GM18507 (cell line): ENCODE results near the gene C11orf52.
"Not testable (repeated sequence)": the region's sequence is repeated elsewhere in the genome, so short reads cannot be mapped to it uniquely, and the experiment has no call there.

ENCODE experiments used
- DNase-seq: peaks from one replicate; pipeline ENCODE4 v3.0.0; 2011; ENCODE audit warnings: low read depth; ENCODE audit not compliant: insufficient read length; ENCODE audit errors: extremely low spot score
- FAIRE-seq: peaks from 2 replicates; lab custom pipeline; 2011; peaks lifted over from hg19 to GRCh38; lab: Jason Lieb, UNC

C11orf52 gene

GRCh38 chr11:111911563-111912401 is 6.9 kb upstream of the C11orf52 start, which contains the start of gene CRYAB:
Gene CRYAB, minus strand, starts transcription at chr11:111911770. Its CDS starts 46 bp downstream, at chr11:111911724.
- DNase-seq (no peak), FAIRE-seq (no peak)

- no peak for FAIRE-seq
Measured at GRCh38 chr11:111912535-111912934, 6.2 kb upstream of the C11orf52 start, which contains the start of gene HSPB2. Gene HSPB2, plus strand, starts transcription at chr11:111912734. Its CDS starts 96 bp downstream, at chr11:111912830.

GRCh38 chr11:111913031-111913861 is 5.5 kb upstream of the C11orf52 start:
- FAIRE-seq: no peak
- no peak for DNase-seq

More at GRCh38 chr11:111912535-111912934, 6.2 kb upstream of the C11orf52 start, which contains the start of gene HSPB2:
- DNase-seq: no peak

GRCh38 chr11:111913997-111914396 is 4.7 kb upstream of the C11orf52 start:
- DNase-seq (no peak), FAIRE-seq (no peak)

GRCh38 chr11:111916768-111917167 is 1.9 kb upstream of the C11orf52 start:
- no peak for FAIRE-seq

GRCh38 chr11:111917312-111917711 is 1.4 kb upstream of the C11orf52 start:
- no peak for DNase-seq
- no peak for FAIRE-seq

More at GRCh38 chr11:111916768-111917167, 1.9 kb upstream of the C11orf52 start:
- no peak for DNase-seq

- no peak for DNase-seq
- FAIRE-seq: no peak
Measured at GRCh38 chr11:111917788-111918187, 925 bp upstream of the C11orf52 start.

GRCh38 chr11:111920908-111921307 is 2.2 kb downstream of the C11orf52 start:
- no peak for DNase-seq
- FAIRE-seq: no peak

GRCh38 chr11:111921541-111922230 is 3.0 kb downstream of the C11orf52 start:
- no peak for DNase-seq
- no peak for FAIRE-seq

GRCh38 chr11:111922803-111923202 is 4.1 kb downstream of the C11orf52 start:
- no peak for FAIRE-seq

GRCh38 chr11:111923351-111923788 is 4.7 kb downstream of the C11orf52 start:
- FAIRE-seq (no peak), DNase-seq (no peak)

More at GRCh38 chr11:111922803-111923202, 4.1 kb downstream of the C11orf52 start:
- no peak for DNase-seq

- FAIRE-seq (no peak), DNase-seq (no peak)
Measured at GRCh38 chr11:111923951-111924350, 5.2 kb downstream of the C11orf52 start.

GRCh38 chr11:111925953-111926352 is 7.2 kb downstream of the C11orf52 start:
- no peak for FAIRE-seq

GRCh38 chr11:111926505-111927391 is 8.0 kb downstream of the C11orf52 start:
- FAIRE-seq (peak; percentile 86), DNase-seq (peak; percentile 98)

More at GRCh38 chr11:111925953-111926352, 7.2 kb downstream of the C11orf52 start:
- DNase-seq: no peak

- DNase-seq (no peak), FAIRE-seq (no peak)
Measured at GRCh38 chr11:111930472-111930871, 11.8 kb downstream of the C11orf52 start.

- no peak for DNase-seq
- no peak for FAIRE-seq
Measured at GRCh38 chr11:111932611-111932950, 13.9 kb downstream of the C11orf52 start.

- not testable (repeated sequence) for DNase-seq, FAIRE-seq
Measured at GRCh38 chr11:111933176-111933575, 14.5 kb downstream of the C11orf52 start.

- no peak for FAIRE-seq
- DNase-seq: no peak
Measured at GRCh38 chr11:111933872-111934271, 15.2 kb downstream of the C11orf52 start.

- no peak for FAIRE-seq
- no peak for DNase-seq
Measured at GRCh38 chr11:111934306-111934705, 15.6 kb downstream of the C11orf52 start.
